EL (cell line): ENCODE results near the gene IPCEF1.

Experiments used
- DNase-seq: peaks from one replicate; pipeline ENCODE4 v3.0.0-alpha.2; 2016

Gene IPCEF1

DNA sequence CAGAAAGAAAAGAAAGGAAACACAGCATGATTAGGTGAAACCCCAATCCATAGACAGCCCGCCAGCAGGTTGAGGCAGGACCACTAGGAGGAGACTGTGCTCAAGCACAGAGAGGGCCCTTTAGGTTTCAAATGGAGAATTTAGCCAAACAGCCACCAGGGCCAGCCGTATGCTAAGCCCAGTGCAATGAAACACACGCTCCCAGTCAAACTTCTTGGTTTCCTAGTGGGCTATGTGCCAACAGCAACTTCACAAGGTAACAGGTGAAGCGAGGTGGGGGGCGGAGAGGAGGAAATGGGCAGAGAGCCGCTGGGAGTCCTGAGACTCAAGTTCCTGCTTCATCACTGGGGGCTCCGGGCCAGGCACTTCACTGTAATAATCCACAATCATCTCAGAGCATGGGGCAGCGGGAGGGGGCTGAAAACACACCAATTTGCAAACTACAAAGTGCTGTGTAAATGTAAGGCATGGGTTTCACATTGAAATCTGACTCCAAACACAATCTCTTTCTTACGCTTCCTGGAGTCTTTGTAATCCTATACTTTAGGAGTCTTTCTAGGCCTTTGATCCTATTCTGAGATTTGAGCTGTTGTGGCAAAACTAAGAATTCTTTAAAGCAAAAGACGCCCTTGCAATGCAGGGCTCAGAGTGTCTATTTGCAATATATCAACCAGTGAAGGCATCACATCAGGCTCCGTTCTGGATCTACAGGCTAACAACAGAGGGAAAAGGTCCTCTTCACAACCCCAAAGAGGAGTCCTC lies 200.3 kb downstream of the IPCEF1 start:
- DNase-seq: peak; percentile 47

DNA sequence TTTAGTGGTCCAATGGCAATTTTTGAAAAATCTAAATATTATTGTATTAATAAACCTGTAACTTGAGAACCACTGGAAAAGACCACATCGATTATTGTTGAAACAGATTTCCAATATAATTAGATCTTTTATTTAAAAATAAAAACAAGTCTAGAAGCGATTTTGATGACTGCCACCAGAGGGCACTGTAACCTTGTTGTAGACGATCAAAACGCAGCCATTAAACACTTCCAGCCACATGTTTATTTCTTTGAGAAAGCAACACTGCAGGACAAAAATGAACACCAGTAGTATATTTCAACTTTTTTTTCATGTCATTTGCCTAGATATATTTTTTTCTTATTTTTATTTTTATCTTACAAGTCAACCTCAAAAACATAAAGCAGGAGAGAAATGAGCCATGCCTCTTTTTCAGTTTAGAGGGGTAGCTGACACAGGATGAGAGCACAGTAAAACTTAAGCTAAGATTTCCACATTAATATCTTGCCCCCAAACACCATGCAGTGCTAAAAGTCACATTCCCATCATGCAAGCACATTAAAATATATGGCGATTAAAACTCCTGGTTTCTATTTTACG lies 202.1 kb downstream of the IPCEF1 start:
- peak; percentile 60 for DNase-seq

DNA sequence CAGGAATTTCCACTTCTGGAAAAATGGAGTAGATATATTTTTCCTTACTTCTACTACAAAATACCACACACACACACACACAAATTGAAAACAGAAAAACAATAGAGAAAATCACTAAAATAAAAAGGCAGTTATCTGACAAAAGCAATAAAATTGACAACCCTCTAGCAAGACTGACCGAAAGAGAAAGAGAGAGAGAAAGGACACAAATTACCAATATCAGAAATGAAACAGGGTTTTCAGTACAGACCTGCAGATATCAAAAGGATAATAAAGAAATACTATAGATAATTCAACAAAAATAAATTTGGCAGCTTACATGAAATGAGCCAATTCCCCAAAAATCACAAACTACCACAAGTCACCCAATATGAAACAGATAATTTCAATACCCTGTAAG lies 212.8 kb downstream of the IPCEF1 start:
- DNase-seq: no peak

DNA sequence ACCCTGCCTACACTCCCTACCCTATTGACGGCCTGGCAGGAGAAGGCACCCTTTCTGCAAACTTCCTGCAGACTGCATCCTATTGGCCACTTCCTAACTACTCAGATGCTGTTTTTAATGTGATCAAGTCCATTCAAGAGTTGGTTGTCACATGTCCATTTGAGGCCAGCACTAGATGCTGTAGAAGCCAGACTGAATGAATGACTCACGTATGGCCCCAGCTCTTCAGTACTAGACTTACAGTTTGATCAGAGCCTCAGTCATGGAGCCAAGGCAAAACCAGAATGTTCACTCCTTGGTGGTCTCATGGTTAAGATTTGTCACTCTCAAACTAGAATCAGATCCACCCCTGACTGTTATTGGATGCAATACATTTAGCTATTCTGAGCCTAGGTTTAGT lies 215.9 kb downstream of the IPCEF1 start:
- DNase-seq: no peak

DNA sequence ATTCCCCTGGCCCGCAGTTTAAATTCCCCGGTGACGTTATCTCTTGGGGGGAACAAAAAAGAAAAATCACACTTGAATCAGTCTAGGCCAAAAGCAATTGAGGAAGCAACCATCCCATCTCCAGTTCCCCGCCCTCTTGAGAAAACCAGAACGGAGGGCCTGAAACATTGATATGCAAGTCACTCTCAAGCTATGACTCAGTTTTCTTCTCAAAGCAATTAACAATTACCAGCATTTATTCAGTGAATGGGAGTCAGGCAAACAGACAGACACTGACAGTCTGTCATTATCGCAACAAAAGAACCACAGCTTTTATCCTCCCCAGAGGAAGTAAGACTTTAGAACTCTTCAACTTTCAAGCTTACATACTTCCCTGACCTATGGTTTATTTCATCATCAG lies 216.7 kb downstream of the IPCEF1 start:
- no peak for DNase-seq

DNA sequence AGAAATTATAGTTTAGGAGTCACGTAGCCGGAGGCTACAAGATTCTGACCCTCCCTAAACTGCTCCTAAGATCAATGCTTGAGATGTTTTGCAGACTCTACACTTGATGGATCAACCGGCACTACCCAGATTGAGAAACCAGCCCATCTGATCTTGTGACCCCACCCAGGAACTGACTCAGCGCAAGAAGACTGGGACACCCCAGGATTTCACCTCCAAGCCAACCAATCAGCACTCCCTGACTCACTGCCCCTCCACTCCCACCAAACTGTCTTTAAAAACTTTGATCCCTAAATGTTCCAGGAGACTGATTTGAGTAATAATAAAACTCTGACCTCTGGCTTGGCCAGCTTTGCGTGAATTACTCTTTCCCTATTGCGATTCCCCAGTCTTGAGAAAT lies 217.8 kb downstream of the IPCEF1 start:
- peak; percentile 6 for DNase-seq

DNA sequence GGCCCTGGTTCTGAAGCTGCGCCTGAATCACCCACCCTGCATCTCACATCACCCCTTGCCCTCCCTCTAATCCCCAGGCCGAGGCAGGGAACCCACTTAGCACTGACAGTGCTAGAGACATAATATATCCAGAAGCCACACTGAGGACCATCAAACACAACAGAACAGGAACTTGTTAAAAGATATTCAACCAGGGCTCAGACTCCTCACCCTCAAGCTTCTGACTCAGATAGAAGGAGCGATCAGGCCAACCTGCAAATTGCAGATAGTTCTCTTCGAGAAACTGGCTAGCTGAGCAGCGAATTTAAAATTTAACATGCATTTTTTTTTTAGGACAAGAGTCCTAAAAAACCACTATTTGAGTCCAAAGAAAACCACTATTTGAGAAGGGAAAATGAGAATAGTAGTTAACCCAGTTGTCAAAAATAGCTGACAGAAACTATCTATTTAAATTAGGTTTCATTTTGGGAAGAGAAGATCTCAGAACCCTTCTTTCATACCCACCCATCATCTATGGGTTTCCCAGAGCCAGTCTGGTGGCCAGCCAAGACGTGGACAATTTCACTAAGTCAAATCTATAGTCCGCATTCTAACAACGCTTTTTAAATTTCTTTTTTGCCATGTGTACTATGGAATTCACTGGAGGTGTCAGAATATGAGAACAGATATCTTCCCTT lies 222.0 kb downstream of the IPCEF1 start:
- no peak for DNase-seq

DNA sequence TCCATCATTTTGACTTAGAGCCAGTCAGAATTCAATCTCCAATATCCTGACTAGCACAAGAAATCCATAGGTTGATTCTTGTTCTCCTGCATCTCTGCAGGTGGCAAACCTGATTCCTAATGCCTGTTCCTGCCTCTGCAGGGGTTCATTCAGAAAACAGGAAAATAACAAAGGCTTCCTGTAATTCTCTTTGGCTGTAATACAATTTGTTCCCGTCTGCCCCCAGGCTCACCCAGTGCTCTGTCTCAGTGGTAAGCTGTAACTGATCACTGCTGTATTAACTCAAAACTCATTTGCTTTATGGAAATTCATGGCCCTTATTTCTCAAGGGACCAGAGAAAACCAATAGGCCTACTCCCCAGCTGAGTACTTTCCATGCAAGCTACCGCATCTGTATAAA lies 228.9 kb downstream of the IPCEF1 start:
- DNase-seq: no peak

DNA sequence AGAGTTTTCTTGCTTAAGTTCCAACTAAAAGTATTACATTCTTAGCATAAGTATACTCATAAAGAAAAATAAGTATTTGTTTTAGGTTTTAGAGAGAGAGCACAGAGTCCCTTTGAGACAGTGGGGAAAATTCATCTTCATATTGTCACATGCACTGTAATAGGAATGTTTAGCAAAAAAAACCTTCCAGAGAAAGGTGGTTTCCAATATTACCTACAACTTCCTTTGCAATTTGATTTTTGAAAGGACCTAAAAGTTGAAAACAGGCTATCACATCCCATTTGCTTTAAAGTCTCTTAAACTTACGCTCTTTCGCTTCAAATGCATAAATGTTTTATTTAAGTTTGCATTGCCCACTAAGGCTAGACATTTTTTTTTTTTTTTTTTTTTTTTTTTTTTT lies 231.2 kb downstream of the IPCEF1 start:
- DNase-seq: no peak

DNA sequence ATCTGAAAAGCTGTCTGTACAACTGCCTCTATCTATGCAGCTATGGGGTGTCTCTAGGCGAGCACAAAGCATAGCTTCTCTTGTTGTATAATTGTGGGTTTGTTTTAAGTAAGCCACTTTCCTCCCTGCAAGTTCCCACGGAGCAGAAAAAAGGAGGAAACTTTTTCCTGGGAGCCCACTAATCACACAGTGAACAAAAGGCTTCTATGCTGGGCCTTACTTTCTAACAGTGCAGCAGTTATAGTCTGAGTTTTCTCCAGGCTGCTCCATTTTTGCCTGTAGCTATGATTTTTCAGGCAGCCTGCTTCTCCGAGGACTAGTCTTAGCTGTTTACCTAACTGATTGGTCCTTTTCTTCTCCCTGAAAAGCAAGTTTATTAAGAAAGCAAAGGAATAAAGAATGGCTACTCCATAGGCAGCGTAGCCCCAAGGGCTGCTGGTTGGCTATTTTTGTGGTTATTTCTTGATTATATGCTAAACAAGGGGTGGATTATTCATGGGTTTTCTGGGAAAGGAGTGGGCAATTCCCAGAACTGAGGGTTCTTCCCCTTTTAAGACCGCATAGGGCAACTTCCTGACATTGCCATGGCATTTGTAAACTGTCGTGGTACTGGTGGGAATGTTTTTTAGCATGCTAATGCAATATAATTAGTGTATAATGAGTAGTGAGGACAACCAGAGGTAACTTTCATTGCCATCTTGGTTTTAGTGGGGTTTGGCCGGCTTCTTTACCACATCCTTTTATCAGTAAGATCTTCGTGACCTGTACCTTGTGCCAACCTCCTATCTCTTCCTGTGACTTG lies 233.2 kb downstream of the IPCEF1 start:
- no peak for DNase-seq

DNA sequence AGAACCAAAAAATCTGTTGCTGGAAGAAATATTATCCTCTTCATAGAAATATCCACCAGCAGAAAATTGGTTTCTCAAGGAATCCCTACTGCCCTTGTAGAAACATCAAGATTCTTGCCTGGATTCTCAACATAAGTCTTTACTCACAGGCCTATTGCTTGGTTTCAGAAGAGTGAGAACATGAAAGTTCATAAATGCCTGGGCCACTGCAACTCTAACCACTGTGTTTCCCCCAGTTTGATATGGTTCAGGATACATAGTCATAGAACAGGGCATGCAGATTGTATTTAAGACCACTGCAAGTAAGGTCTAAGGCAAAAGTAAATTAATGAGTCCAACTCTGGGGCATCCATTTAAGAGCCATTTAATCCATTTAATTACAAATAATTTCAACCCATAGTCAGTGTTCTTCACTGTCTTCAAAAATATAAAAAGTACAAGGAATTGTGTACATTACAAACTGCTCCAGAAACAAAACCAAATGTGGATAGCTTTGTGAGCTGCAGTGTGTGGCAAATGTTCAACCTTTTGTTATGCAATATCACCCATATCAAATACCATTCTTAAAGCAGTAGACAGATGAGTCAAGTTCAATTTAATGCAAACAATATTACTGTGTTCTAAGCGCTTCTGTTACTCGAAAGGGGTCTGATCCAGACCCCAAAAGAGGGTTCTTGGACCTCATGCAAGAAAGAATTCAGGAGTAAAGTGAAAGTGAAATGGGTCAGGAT lies 234.2 kb downstream of the IPCEF1 start:
- DNase-seq: no peak

DNA sequence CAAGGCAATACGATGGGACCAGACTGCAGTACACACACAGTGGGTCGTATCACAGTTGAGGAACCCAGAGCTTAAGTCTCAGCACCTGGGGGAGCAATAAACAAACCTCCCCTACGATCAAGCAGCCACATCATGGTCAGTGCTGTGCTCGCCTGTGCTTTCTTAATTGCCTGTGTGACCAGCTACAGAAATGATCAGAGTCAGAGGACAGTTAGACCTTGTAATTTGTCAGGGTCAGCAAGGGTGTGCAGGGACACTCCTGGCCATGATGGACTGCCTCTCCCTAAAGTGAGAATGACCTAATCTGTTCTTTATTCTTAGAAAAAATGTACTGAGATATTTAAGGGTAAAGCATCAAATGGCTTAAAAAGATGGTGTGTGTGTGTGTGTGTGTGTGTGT lies 239.1 kb downstream of the IPCEF1 start:
- DNase-seq: no peak

DNA sequence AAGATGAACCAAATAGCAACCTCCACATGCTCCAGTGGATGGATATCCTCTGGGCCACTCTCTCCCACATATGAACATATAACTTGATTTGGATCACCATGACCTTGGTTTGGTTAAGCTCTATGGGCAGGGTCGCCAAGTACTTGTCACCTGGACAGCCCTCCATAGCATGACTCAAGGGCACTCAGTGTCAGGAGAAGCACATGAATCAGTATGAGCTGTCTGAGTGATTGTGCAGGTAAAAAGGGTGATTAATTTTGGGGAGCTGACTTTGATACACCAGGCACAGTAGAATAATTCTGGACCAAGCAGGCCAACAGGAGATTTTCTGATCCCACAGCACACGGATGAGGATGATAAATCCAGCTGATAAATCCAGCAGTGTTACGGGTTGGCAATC lies 243.2 kb downstream of the IPCEF1 start:
- no peak for DNase-seq

DNA sequence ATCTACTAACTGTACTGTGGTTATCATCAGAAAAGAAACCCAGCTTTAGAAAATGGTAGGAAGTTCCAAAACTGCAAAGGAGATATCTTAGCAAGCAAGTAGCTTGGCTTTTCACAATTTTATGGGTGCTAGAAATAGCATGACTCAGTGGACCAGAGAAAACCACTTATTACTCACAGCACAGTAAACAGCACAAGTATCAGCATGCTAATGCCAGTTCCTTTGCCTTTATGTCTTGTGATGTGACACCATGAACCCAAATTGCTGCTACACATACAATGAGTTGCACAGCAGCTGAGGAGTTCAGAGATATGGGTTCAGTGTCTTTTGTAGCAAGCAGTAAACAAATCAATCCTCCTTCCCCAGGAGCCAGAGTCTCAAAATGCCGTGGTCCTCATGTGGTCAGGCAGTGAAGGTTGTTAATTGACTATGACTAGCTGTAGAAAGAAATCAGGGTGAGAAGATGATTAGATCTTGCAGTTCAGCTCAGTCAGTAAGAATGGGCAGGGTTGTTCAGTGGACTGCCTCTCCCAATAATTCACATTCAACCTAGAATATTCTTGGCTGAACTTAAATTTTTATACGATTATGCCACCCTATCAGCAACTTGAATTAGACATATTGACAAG lies 244.3 kb downstream of the IPCEF1 start:
- peak; percentile 31 for DNase-seq

DNA sequence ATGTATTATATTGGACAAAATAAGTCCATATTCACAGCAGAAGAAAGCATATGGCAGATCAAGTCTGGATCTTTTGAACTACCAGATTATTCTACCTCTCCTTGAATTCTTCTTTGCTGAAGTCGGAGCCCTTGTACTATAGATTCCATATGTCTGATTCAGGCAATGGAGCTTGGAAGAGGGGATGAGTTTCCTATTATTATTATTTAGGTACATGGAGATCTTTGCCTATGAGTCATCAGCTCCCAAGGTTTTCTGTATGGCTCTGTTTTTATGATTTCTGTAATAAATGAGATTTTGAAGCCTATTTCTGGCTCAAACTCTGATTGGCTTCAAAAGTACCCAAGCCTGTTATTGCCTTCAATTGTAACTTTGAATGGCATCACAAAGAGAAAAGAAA lies 245.6 kb downstream of the IPCEF1 start:
- DNase-seq: peak; percentile 8

DNA sequence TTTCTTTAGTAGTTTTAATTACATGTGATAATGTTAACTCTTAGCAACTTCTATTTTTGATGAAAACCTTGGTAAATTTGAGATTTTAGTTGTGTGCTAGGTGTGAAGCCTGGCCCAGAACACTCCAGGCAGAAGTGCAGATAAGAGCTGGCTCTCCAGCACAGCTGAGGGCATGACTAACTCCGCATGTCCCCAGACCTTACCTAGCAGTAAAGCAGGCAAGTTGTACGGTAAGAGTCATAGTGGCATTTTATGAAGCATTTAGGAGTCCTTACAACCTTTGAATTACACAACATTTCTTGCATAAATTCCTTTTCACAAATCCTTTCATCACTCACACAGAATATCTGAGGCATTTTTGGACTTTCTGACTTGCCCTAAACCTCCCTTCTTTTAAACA lies 250.4 kb downstream of the IPCEF1 start:
- no peak for DNase-seq
